GM12878 (cell line): ENCODE measurements around the gene DDC. TPM values are rescaled to one million over a fixed set of nuclear protein-coding genes. Genes with fewer than 3 reads are reported as not detected.

Source experiments
- ATAC-seq: fragments of 200-7000 bp; cut with Tn5 transposase; 3 replicates; pipeline ENCODE4 v1.9.1; 2020; ENCODE audit warnings: mild to moderate bottlenecking, moderate library complexity
- BruUV-seq: library from RNA; stranded (reverse); fragments of 400-500 nt; replicated peaks from 2 replicates; lab custom pipeline; 2021; lab: Mats Ljungman, UMichigan
- CTCF ChIA-PET: fragments of 300-600 bp; sonication (Branson Sonifier 250); formaldehyde crosslinking; extraction: SDS; loops from one replicate; lab custom pipeline; 2021; ENCODE audit warnings: inconsistent platforms; lab: Yijun Ruan, JAX
- POLR2A ChIA-PET: fragments of 350-600 bp; formaldehyde crosslinking; extraction: SDS; loops from one replicate; lab custom pipeline; 2021; ENCODE audit warnings: inconsistent platforms; lab: Charles Lee
- RAD21 ChIA-PET: fragments of 300-600 bp; sonication (Branson Sonifier 250); formaldehyde crosslinking; loops from one replicate; lab custom pipeline; 2023; ENCODE audit warnings: antibody characterized with exemption; ENCODE audit not compliant: unreplicated experiment; lab: Charles Lee
- SMC1A ChIA-PET: fragments of 300-600 bp; sonication (Branson Sonifier 250); formaldehyde crosslinking; loops from one replicate; lab custom pipeline; 2023; ENCODE audit not compliant: unreplicated experiment, uncharacterized antibody; lab: Charles Lee
- DNase-seq: peaks from one replicate; pipeline ENCODE4 v3.0.0-alpha.2; 2011; ENCODE audit warnings: low read depth, low spot score
- FAIRE-seq: peaks from 3 replicates; lab custom pipeline; 2011; peaks lifted over from hg19 to GRCh38; lab: Jason Lieb, UNC
- H2AFZ ChIP-seq: 2 replicates; pipeline ENCODE4 v1.6.0; 2011; ENCODE audit warnings: low read depth, low read length, control low read depth; ENCODE audit not compliant: control insufficient read depth
- H3K27ac ChIP-seq: 2 replicates; pipeline ENCODE4 v1.5.1; 2011; ENCODE audit warnings: control low read depth; ENCODE audit not compliant: control insufficient read depth, insufficient read depth
- H3K27me3 ChIP-seq, 2 experiments: replicated peaks in 1 of 2; 2 replicates each; pipeline versions ENCODE4 v1.6.0 to v1.6.1; 2011; ENCODE audit warnings: low read length in 1 of 2; ENCODE audit not compliant: control insufficient read depth in 2 of 2, insufficient read depth in 2 of 2
- H3K36me3 ChIP-seq, 2 experiments: 2 replicates each; pipeline ENCODE4 v1.5.1; 2011; ENCODE audit warnings: low read length in 1 of 2; ENCODE audit not compliant: control insufficient read depth in 2 of 2, insufficient read depth in 2 of 2
- H3K4me1 ChIP-seq: 2 replicates; pipeline ENCODE4 v1.6.1; 2011; ENCODE audit warnings: mild to moderate bottlenecking, low read length, moderate library complexity, mixed read lengths; ENCODE audit not compliant: control insufficient read depth, insufficient read depth
- H3K4me2 ChIP-seq: 2 replicates; pipeline ENCODE4 v1.6.0; 2011; ENCODE audit warnings: control low read depth; ENCODE audit not compliant: control insufficient read depth, insufficient read depth
- H3K4me3 ChIP-seq: fragments of 200-600 bp; sonication (generic); 2 replicates; pipeline ENCODE4 v1.5.1; 2016
- H3K79me2 ChIP-seq: 2 replicates; pipeline ENCODE4 v1.6.0; 2011; ENCODE audit warnings: low read length; ENCODE audit not compliant: control insufficient read depth, insufficient read depth
- H3K9ac ChIP-seq: 2 replicates; pipeline ENCODE4 v1.8.0; 2011; ENCODE audit warnings: low read length, control low read depth, mixed read lengths; ENCODE audit not compliant: control insufficient read depth, insufficient read depth
- H3K9me3 ChIP-seq: replicated peaks from 3 replicates; pipeline ENCODE4 v1.5.1; 2011; ENCODE audit warnings: mild to moderate bottlenecking, low read length; ENCODE audit not compliant: control insufficient read depth, insufficient read depth
- H4K20me1 ChIP-seq: 2 replicates; pipeline ENCODE4 v1.6.0; 2011; ENCODE audit not compliant: control insufficient read depth, insufficient read depth
- GABPA ChIP-seq: IDR thresholded peaks from 2 replicates; pipeline ENCODE4 v1.6.1; 2014; ENCODE audit warnings: antibody characterized with exemption, low read depth, mild to moderate bottlenecking, inconsistent platforms
- TARDBP ChIP-seq: IDR thresholded peaks from 2 replicates; pipeline ENCODE4 v1.6.1; 2016; ENCODE audit warnings: borderline replicate concordance
- ZNF592 ChIP-seq: fragments of 450-650 bp; IDR thresholded peaks from 2 replicates; pipeline ENCODE4 v1.6.1; 2017; ENCODE audit warnings: mild to moderate bottlenecking, moderate library complexity
- WGBS: methylation state at CpG from one replicate; pipeline ENCODE4 v1.1.6; 2016; ENCODE audit warnings: low lambda C conversion rate; ENCODE audit not compliant: insufficient replicate concordance, insufficient coverage; ENCODE audit errors: missing lambda C conversion rate; 5-methylcytosine and 5-hydroxymethylcytosine counted together
- in situ Hi-C: fragments of 300-500 bp; cut with MboI; formaldehyde crosslinking; loops from 9 replicates; pipeline ENCODE4 v1.14.3; 2018; ENCODE audit warnings: mixed read lengths
- intact Hi-C: fragments of 100-400 bp; cut with micrococcal nuclease; formaldehyde crosslinking; loops from one replicate; pipeline ENCODE4 v1.14.2; 2022; ENCODE audit not compliant: unreplicated experiment
- polyA plus RNA-seq, 11 experiments: library from polyadenylated mRNA; depleted of rRNA in 4 of 11; unstranded in 6 of 11; stranded (reverse) in 5 of 11; fragments of >200 nt; fragmentation: Nextera tagmentation in 4 of 11; fragmentation: Illumina TruSeq in 1 of 11; extraction: Ambion mirVana in 4 of 11; extraction: Trizol in 1 of 11; gene quantifications; 1 replicate in 1 of 11; 2 replicates in 10 of 11; pipeline versions ENCODE4 v1.2.1 to v1.2.3, GENCODE V29; 2011 to 2016; ENCODE audit warnings: inconsistent platforms in 2 of 11, missing spikeins in 2 of 11, low read depth in 1 of 11
- total RNA-seq, 4 experiments: library from RNA; depleted of rRNA in 3 of 4; stranded (reverse); fragments of >200 nt in 3 of 4; fragmentation: Illumina TruSeq in 1 of 4; extraction: Trizol in 1 of 4; gene quantifications; 2 replicates each; pipeline versions ENCODE4 v1.2.1 to v1.2.3, GENCODE V29; 2013 to 2021

Gene DDC
- total and polyA plus RNA-seq, 10 of the 15 experiments (the other 5 are each of a cell fraction or from before 2014, with no cell fraction given) = not detected

DNA sequence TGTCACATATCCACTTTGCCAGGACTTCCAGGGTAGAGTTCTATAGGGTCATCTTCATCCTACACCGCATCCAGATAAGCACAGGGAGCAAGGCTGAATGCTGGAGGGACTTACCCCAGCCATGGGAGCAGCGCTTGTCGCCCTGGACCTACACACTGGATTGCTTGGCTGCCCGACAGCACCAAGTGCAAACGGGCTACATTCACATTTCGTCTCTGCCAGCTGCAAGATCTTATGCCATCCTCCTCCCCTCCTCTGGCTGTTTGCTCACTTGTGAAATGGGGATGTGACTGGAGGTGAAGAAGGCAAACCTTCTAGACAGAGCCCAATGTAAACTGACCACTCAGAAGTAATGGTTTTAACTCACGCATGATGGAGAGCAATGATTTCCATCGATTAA lies 1.0 kb downstream of the DDC start (continued):
- no peak for TF ChIP-seq TARDBP

DNA sequence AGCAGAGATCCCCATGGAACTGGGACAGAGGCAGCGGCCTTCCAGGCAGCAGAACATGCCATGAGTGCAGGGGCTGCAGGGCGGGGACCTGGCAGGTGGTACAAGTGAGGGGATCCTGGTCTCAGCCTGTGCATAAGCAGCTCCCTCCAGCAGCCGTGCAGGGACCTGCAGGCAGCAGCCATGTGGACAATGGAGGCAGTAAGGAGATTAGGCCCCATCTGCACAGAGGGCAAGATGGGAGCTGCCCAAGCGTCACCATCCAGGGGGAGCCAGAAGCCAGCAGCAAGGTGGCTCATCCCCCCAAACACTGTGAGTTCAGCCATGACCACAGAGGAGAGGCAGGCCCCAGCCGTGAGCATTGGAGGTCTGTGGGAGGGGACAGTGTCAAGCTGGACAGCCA lies 3.1 kb downstream of the DDC start:
- ChIA-PET SMC1A (no interaction called here), RAD21 (no interaction called here), POLR2A (no interaction called here), CTCF (no interaction called here)
- no peaks in the 10 kb centered on the region for H3K79me2 ChIP-seq
- in situ Hi-C loops = no loop called here
- no peak overlapping the region for H3K4me3 ChIP-seq
- no peak overlapping the region for H3K4me2 ChIP-seq
- no TSS peak for BruUV-seq
- intact Hi-C loops = no loop called here
- TF ChIP-seq ZNF592 = no peak
- no peak for TF ChIP-seq GABPA
- H3K9ac ChIP-seq = no peak overlapping the region
- H3K9me3 ChIP-seq = no peaks in the 10 kb centered on the region
- H2AFZ ChIP-seq = no peak overlapping the region
- H4K20me1 ChIP-seq = no peaks in the 10 kb centered on the region
- DNase-seq = no peak
- peaks cover 0 to 6% of the 10 kb centered on the region in 2 experiments; a peak in 3 of 4 replicates for H3K27me3 ChIP-seq
- no peak for FAIRE-seq
- ATAC-seq = no peak
- H3K27ac ChIP-seq = no peak overlapping the region
- 7% methylated on average over 5 of the region's 5 CpGs for WGBS
- H3K36me3 ChIP-seq = no peaks in the 10 kb centered on the region
- H3K4me1 ChIP-seq = no peaks in the 10 kb centered on the region
